GM23338 (cell line): ENCODE data around the gene OOSP4A. TPM values are rescaled to one million over a fixed set of nuclear protein-coding genes. Genes with fewer than 3 reads are reported as not detected.

Experiments used
- ATAC-seq: fragments of 200-7000 bp; cut with Tn5 transposase; 3 replicates; pipeline ENCODE4 v1.9.1; 2020
- DNase-seq: peaks from one replicate; pipeline ENCODE4 v3.0.0-alpha.2; 2015; ENCODE audit warnings: low spot score
- H2AFZ ChIP-seq: fragments of 200-600 bp; sonication (generic); 2 replicates; pipeline ENCODE4 v1.8.0; 2016; ENCODE audit warnings: antibody characterized with exemption, mild to moderate bottlenecking, moderate library complexity
- H3F3A ChIP-seq: fragments of 200-600 bp; sonication (generic); replicated peaks from 2 replicates; pipeline ENCODE4 v1.8.0; 2017; ENCODE audit warnings: antibody characterized with exemption, mixed run types, low read depth
- H3K27ac ChIP-seq: fragments of 200-600 bp; sonication (generic); 2 replicates; pipeline ENCODE4 v1.6.1; 2016; ENCODE audit warnings: low read depth
- H3K27me3 ChIP-seq: fragments of 200-600 bp; sonication (generic); 2 replicates; pipeline ENCODE4 v1.8.0; 2016; ENCODE audit warnings: mild to moderate bottlenecking, mixed run types, moderate library complexity; ENCODE audit not compliant: insufficient read depth
- H3K36me3 ChIP-seq: fragments of 200-600 bp; sonication (generic); 2 replicates; pipeline ENCODE4 v1.8.0; 2016; ENCODE audit warnings: mild to moderate bottlenecking; ENCODE audit not compliant: insufficient read depth
- H3K4me1 ChIP-seq: fragments of 200-600 bp; sonication (generic); 2 replicates; pipeline ENCODE4 v1.8.0; 2016; ENCODE audit warnings: mild to moderate bottlenecking, moderate library complexity; ENCODE audit not compliant: insufficient read depth
- H3K4me2 ChIP-seq: fragments of 200-600 bp; sonication (generic); 2 replicates; pipeline ENCODE4 v1.7.1; 2017; ENCODE audit warnings: mixed run types
- H3K4me3 ChIP-seq: fragments of 200-600 bp; sonication (generic); 2 replicates; pipeline ENCODE4 v1.6.1; 2016; ENCODE audit warnings: mixed run types
- H3K79me2 ChIP-seq: fragments of 200-600 bp; sonication (generic); replicated peaks from 2 replicates; pipeline ENCODE4 v1.8.0; 2017; ENCODE audit warnings: mild to moderate bottlenecking; ENCODE audit not compliant: insufficient read depth
- H3K9me2 ChIP-seq: fragments of 200-600 bp; sonication (generic); 2 replicates; pipeline ENCODE4 v1.8.0; 2017; ENCODE audit not compliant: insufficient read depth
- H4K20me1 ChIP-seq: fragments of 200-600 bp; sonication (generic); replicated peaks from 2 replicates; pipeline ENCODE4 v1.8.0; 2017; ENCODE audit warnings: mild to moderate bottlenecking; ENCODE audit not compliant: insufficient read depth
- H3K27ac Mint-ChIP-seq: 2 replicates; pipeline ENCODE4 v1.8.0; 2020; ENCODE audit warnings: inconsistent platforms, mild to moderate bottlenecking, moderate library complexity, mixed read lengths
- H3K27me3 Mint-ChIP-seq: 3 replicates; pipeline ENCODE4 v1.8.0; 2022; ENCODE audit warnings: low read depth, mild to moderate bottlenecking, moderate library complexity, mixed read lengths, inconsistent platforms; ENCODE audit not compliant: insufficient read depth, poor library complexity
- H3K36me3 Mint-ChIP-seq: 3 replicates; pipeline ENCODE4 v1.8.0; 2021; ENCODE audit warnings: low read depth, mild to moderate bottlenecking, inconsistent platforms, moderate library complexity, mixed read lengths
- H3K4me1 Mint-ChIP-seq: 3 replicates; pipeline ENCODE4 v1.8.0; 2020; ENCODE audit warnings: mild to moderate bottlenecking, inconsistent platforms, mixed read lengths
- H3K4me3 Mint-ChIP-seq: 3 replicates; pipeline ENCODE4 v1.8.0; 2021; ENCODE audit warnings: moderate library complexity, mild to moderate bottlenecking, inconsistent platforms, mixed read lengths
- H3K9me3 Mint-ChIP-seq: 3 replicates; pipeline ENCODE4 v1.8.0; 2020; ENCODE audit warnings: moderate library complexity, mild to moderate bottlenecking, inconsistent platforms, mixed read lengths
- CREB1 ChIP-seq: fragments of 250-450 bp; sonication (Bioruptor Pico); IDR thresholded peaks from 2 replicates; pipeline ENCODE4 v1.5.0; 2020; ENCODE audit warnings: low read depth, mild to moderate bottlenecking, moderate library complexity
- CTCF ChIP-seq, 2 experiments: fragments of 200-600 bp in 1 of 2; sonication (generic) in 1 of 2; conservative IDR thresholded peaks; 2 replicates each; pipeline versions ENCODE4 v1.5.1 to v1.6.1; 2016 to 2017; ENCODE audit warnings: antibody characterized with exemption in 2 of 2, low read depth in 2 of 2, mild to moderate bottlenecking in 2 of 2, moderate library complexity in 1 of 2
- EZH2 ChIP-seq: fragments of 200-600 bp; sonication (generic); IDR thresholded peaks from one replicate; pipeline ENCODE4 v1.8.0; 2017; ENCODE audit warnings: antibody characterized with exemption, mild to moderate bottlenecking, low read depth; ENCODE audit not compliant: unreplicated experiment
- EZH2phosphoT487 ChIP-seq: fragments of 200-600 bp; sonication (generic); IDR thresholded peaks from one replicate; pipeline ENCODE4 v1.8.1; 2018; ENCODE audit warnings: antibody characterized with exemption; ENCODE audit not compliant: unreplicated experiment
- JUNB ChIP-seq: IDR thresholded peaks from one replicate; pipeline ENCODE4 v1.6.1; 2016; ENCODE audit warnings: antibody characterized with exemption; ENCODE audit not compliant: unreplicated experiment
- POLR2AphosphoS5 ChIP-seq: IDR thresholded peaks from 2 replicates; pipeline ENCODE4 v1.6.1; 2016; ENCODE audit warnings: antibody characterized with exemption, low read depth
- STAT1 ChIP-seq: IDR thresholded peaks from one replicate; pipeline ENCODE4 v1.6.1; 2016; ENCODE audit warnings: antibody characterized with exemption; ENCODE audit not compliant: unreplicated experiment
- ZNF462 ChIP-seq: fragments of 250-450 bp; sonication (Bioruptor Pico); IDR thresholded peaks from 2 replicates; pipeline ENCODE4 v1.5.0; 2020; ENCODE audit warnings: mild to moderate bottlenecking, moderate library complexity
- polyA plus RNA-seq: library from polyadenylated mRNA; unstranded; fragments of >200 nt; fragmentation: Nextera tagmentation; extraction: Ambion mirVana; gene quantifications from 2 replicates; pipeline ENCODE4 v1.2.1, GENCODE V29; 2016
- total RNA-seq: library from RNA; depleted of rRNA; stranded (reverse); fragments of >200 nt; shearing (Covaris generic); gene quantifications from 2 replicates; pipeline ENCODE4 v1.2.3, GENCODE V29; 2014
- TF ChIP-seq, protein P1 (sequence below): IDR thresholded peaks from 2 replicates; pipeline ENCODE4 v1.6.1; 2016; ENCODE audit warnings: antibody characterized with exemption

The OOSP4A gene
- total and polyA plus RNA-seq, 2 experiments from 2014 or later = not detected

DNA sequence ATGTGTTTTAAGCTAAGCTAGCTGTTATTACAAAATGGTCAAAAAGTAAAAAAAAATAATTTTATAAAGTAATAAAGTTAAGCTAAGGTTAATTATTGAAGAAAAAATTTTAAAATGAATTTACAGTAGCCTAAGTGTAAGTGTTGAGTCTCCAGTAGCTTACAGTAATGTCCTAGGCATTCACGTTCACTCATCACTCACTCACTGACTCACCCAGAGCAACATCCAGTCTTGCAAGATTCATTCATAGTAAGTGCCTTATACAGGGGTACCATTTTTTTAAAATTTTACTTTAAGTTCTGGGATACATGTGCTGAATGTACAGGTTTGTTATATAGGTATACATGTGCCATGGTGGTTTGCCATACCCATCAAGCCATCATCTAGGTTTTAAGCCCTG, 41.5 kb downstream of the OOSP4A start:
- no peak for TF ChIP-seq EZH2phosphoT487
- TF ChIP-seq, protein P1, sequence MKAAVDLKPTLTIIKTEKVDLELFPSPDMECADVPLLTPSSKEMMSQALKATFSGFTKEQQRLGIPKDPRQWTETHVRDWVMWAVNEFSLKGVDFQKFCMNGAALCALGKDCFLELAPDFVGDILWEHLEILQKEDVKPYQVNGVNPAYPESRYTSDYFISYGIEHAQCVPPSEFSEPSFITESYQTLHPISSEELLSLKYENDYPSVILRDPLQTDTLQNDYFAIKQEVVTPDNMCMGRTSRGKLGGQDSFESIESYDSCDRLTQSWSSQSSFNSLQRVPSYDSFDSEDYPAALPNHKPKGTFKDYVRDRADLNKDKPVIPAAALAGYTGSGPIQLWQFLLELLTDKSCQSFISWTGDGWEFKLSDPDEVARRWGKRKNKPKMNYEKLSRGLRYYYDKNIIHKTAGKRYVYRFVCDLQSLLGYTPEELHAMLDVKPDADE = no peak
- no peak for TF ChIP-seq CTCF (conservative IDR thresholded peaks at IDR 0.05; ENCODE audit: low read depth in 2 of 2)
- TF ChIP-seq POLR2AphosphoS5 = no peak
- Mint-ChIP-seq H3K27ac (no peak overlapping the region), H3K27me3 (no peaks in the 10 kb centered on the region), H3K4me3 (no peak overlapping the region), H3K4me1 (peaks cover 7% of the 10 kb centered on the region; the same call in 2 of the 3 replicates), H3K36me3 (no peaks in the 10 kb centered on the region), H3K9me3 (no peaks in the 10 kb centered on the region)
- Histone ChIP-seq H3K27me3 (no peaks in the 10 kb centered on the region), H3K4me2 (no peak overlapping the region), H3K27ac (no peak overlapping the region), H3F3A (no peaks in the 10 kb centered on the region), H3K9me2 (peaks cover 4% of the 10 kb centered on the region; the same call in 1 of the 2 replicates), H3K36me3 (no peaks in the 10 kb centered on the region), H3K4me3 (no peak overlapping the region), H2AFZ (no peak overlapping the region), H4K20me1 (no peaks in the 10 kb centered on the region), H3K79me2 (no peaks in the 10 kb centered on the region), H3K4me1 (no peaks in the 10 kb centered on the region)
- no peak for DNase-seq
- ATAC-seq = no peak

DNA sequence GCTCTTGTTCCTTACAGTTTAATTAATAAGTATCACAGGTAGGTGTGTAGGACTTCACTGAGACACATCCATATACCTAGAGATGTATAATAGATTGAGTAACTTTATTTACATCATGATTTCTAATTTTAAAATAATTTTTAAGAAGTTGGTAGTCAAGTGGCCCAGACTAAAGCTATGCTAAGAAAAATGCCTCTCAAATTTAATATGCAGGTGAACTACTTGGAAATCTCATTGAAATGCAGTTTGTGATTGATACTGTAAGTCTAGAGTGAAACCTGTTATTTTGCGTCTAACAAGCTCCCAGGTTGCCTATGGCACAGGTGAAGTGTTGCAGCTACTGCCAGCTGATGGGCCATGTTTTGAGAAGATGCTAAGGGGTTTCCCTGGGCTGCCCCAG, 53.0 kb downstream of the OOSP4A start, which contains the start of gene OOSP4B:
Gene OOSP4B (plus strand): TSS at position 301 of the 400 bp plus-strand sequence.
- peaks cover 9% of the 10 kb centered on the region; the same call in 1 of the 2 replicates for H3K4me1 ChIP-seq
- DNase-seq (no peak), ATAC-seq (no peak)
- H3F3A ChIP-seq = no peaks in the 10 kb centered on the region
- H3K27ac ChIP-seq = no peak within 1 kb of the TSS
- Mint-ChIP-seq H3K4me1 (peaks cover 7% of the 10 kb centered on the region; the same call in 2 of the 3 replicates), H3K27me3 (peaks cover 3% of the 10 kb centered on the region), H3K27ac (no peak within 1 kb of the TSS), H3K36me3 (peaks cover 8% of the 10 kb centered on the region; the same call in 2 of the 3 replicates), H3K9me3 (peaks cover 6% of the 10 kb centered on the region), H3K4me3 (no peak within 1 kb of the TSS)
- H4K20me1 ChIP-seq = no peaks in the 10 kb centered on the region
- no peaks in the 10 kb centered on the region for H3K79me2 ChIP-seq
- H3K9me2 ChIP-seq = no peaks in the 10 kb centered on the region
- H3K4me3 ChIP-seq = no peak within 1 kb of the TSS
- H3K4me2 ChIP-seq = no peak within 1 kb of the TSS
- H2AFZ ChIP-seq = peak within 1 kb of the TSS; percentile 34; the same call in 1 of the 2 replicates
- H3K27me3 ChIP-seq = no peaks in the 10 kb centered on the region
- no peaks in the 10 kb centered on the region for H3K36me3 ChIP-seq
- no peak for TF ChIP-seq CTCF (conservative IDR thresholded peaks at IDR 0.05; ENCODE audit: low read depth in 2 of 2)
- no peak for TF ChIP-seq JUNB
- TF ChIP-seq, protein P1 = no peak
- no peak for TF ChIP-seq ZNF462 (CRISPR knock-in tag)
- TF ChIP-seq CREB1 = no peak
- no peak for TF ChIP-seq EZH2
- TF ChIP-seq STAT1 = no peak
